GM12892 (cell line): ENCODE data around the gene GALNS.

ENCODE experiments used
- POLR2A ChIP-seq: IDR thresholded peaks from 2 replicates; pipeline ENCODE4 v1.6.1; 2011; ENCODE audit warnings: low read depth, low read length, control low read depth
- TAF1 ChIP-seq: IDR thresholded peaks from 2 replicates; pipeline ENCODE4 v1.6.1; 2011; ENCODE audit warnings: low read depth, mild to moderate bottlenecking, control low read depth, low read length, borderline replicate concordance

GRCh38 chr16:88817785-88818574, 38.8 kb downstream of the GALNS start:
- TF ChIP-seq POLR2A (no peak), TAF1 (no peak)
